ENCODE results near the gene SPATA32. TPM values are rescaled to one million over a fixed set of nuclear protein-coding genes. Genes with fewer than 3 reads are reported as not detected.

SPATA32 gene
- total RNA-seq, 1 donor from 2014 or later = not detected

DNA sequence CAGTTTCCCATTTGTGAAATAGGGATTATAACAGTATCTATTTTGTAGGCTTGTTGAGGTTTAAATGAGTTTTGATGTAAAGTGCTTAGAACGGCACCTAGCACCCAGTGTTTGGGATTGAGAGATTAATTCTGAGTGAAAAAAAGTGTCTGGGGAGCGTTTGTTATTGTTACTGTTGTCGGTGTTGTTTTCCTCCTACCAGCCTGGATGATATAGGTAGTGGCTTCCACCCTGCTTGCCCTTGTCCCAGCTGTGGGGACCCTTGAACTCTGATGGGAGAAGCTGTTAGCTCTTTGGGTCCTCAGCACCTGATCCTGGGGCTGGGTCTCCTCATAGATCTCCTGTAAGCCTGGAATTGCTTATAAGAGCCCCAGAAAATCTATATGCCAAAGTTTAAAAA is 35.3 kb downstream of the SPATA32 start:
- no peak for DNase-seq (ENCODE audit: low spot score)
- H3K27ac Mint-ChIP-seq (ENCODE audit: unreplicated experiment) = no peak overlapping the region
- no peaks in the 10 kb centered on the region for H3K9me3 Mint-ChIP-seq (ENCODE audit: low read depth)
- no peaks in the 10 kb centered on the region for H3K36me3 Mint-ChIP-seq (ENCODE audit: low read depth)
- peaks cover 5% of the 10 kb centered on the region for H3K27me3 Mint-ChIP-seq (ENCODE audit: low read depth)
- TF ChIP-seq, protein P1, sequence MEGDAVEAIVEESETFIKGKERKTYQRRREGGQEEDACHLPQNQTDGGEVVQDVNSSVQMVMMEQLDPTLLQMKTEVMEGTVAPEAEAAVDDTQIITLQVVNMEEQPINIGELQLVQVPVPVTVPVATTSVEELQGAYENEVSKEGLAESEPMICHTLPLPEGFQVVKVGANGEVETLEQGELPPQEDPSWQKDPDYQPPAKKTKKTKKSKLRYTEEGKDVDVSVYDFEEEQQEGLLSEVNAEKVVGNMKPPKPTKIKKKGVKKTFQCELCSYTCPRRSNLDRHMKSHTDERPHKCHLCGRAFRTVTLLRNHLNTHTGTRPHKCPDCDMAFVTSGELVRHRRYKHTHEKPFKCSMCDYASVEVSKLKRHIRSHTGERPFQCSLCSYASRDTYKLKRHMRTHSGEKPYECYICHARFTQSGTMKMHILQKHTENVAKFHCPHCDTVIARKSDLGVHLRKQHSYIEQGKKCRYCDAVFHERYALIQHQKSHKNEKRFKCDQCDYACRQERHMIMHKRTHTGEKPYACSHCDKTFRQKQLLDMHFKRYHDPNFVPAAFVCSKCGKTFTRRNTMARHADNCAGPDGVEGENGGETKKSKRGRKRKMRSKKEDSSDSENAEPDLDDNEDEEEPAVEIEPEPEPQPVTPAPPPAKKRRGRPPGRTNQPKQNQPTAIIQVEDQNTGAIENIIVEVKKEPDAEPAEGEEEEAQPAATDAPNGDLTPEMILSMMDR (IDR thresholded peaks at IDR 0.05) = no peak
- peaks cover 4% of the 10 kb centered on the region for H3K4me1 Mint-ChIP-seq (ENCODE audit: low read depth)
- H3K4me3 Mint-ChIP-seq (ENCODE audit: unreplicated experiment) = no peak overlapping the region

DNA sequence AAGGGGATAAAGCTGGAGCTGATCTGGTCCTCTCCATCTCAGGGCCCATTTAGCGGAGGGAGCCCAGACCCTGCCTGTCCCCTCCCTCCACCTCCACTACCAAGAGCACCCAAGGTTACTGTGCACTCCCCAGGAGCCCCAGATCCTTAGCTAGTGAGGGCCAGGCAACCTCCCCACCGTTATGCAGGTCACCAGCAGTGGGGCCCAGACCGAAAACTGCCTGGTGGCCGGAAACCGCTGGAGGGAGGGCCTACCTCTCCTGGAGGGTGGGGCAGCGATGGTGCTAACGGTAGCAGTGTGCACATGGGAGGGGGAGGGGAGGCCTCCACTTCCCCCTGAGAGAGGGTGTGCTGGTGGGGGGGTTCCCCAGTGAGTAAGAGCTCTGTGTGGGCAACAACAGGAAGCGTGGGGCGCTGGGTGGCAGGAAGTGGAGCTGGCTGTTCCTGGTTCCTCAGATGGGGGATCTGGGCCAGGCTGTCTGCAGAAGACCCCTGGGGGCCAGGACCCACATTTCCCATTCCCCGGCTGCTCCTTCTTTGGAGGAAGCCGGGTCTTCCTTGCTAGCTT is 35.8 kb downstream of the SPATA32 start:
- Mint-ChIP-seq H3K4me3 (ENCODE audit: unreplicated experiment) (no peak overlapping the region), H3K36me3 (ENCODE audit: low read depth) (no peaks in the 10 kb centered on the region), H3K9me3 (ENCODE audit: low read depth) (no peaks in the 10 kb centered on the region), H3K4me1 (ENCODE audit: low read depth) (peaks cover 4% of the 10 kb centered on the region), H3K27me3 (ENCODE audit: low read depth) (peaks cover 5% of the 10 kb centered on the region), H3K27ac (ENCODE audit: unreplicated experiment) (no peak overlapping the region)
- TF ChIP-seq, protein P1 (IDR thresholded peaks at IDR 0.05) = no peak
- no peak for DNase-seq (ENCODE audit: low spot score)

DNA sequence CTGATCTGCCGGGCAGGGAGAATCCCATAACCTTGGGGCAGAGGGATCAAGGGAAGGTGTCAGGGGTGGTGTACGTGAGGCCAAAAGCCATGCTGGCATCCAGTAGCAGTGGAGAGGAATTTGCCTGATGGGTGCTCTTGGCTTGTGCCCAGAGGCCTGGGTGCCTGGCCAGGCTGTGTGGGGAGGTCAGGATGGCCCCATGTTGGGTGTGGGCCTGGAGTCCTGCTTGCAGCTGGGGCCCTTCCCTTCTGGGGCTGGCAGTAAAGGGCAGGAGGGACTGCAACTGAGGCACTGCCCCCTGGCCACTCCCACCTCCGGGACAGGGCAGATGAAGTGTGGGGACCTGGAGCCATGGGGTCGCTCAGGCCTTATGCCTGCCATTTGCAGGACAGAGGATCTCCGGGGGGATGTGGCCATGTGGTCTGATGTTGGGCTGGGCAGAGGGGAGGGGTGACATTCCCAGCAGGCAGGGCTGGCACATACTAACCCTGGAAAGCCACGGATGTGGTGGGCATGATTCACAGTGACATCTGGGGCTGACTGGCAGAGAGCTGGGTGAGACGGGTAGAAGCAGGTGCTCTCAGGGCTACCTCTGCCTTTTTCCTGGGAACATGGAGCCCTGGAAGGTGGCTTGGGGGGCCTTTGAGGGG is 36.7 kb downstream of the SPATA32 start:
- peaks cover 4% of the 10 kb centered on the region for H3K4me1 Mint-ChIP-seq (ENCODE audit: low read depth)
- H3K27me3 Mint-ChIP-seq (ENCODE audit: low read depth) = peaks cover 5% of the 10 kb centered on the region
- H3K4me3 Mint-ChIP-seq (ENCODE audit: unreplicated experiment) = no peak overlapping the region
- TF ChIP-seq, protein P1 (IDR thresholded peaks at IDR 0.05) = no peak
- no peaks in the 10 kb centered on the region for H3K9me3 Mint-ChIP-seq (ENCODE audit: low read depth)
- DNase-seq (ENCODE audit: low spot score) = no peak
- H3K36me3 Mint-ChIP-seq (ENCODE audit: low read depth) = no peaks in the 10 kb centered on the region
- no peak overlapping the region for H3K27ac Mint-ChIP-seq (ENCODE audit: unreplicated experiment)

DNA sequence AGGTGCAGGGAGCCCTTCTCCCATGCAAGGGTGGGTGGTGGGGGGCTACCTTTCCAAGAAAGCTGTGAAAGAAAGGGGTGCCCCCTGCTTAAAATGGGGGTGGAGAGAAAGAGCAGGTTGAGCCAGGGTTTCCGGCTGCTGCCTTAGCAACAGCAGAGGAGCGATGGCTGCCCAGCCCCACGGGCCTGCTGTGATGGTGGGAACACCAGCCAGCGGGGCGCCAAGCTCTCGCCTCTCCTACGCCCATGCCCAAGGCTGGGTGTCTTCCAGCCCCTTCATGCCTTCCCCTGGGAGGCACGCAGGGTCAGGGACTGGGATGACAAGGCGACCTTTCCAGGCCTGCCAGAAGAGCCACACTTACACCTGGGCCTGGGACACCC is 37.2 kb downstream of the SPATA32 start:
- TF ChIP-seq, protein P1 (IDR thresholded peaks at IDR 0.05) = no peak
- no peak overlapping the region for H3K4me3 Mint-ChIP-seq (ENCODE audit: unreplicated experiment)
- no peak overlapping the region for H3K27ac Mint-ChIP-seq (ENCODE audit: unreplicated experiment)
- H3K9me3 Mint-ChIP-seq (ENCODE audit: low read depth) = no peaks in the 10 kb centered on the region
- peaks cover 5% of the 10 kb centered on the region for H3K27me3 Mint-ChIP-seq (ENCODE audit: low read depth)
- peaks cover 4% of the 10 kb centered on the region for H3K4me1 Mint-ChIP-seq (ENCODE audit: low read depth)
- no peaks in the 10 kb centered on the region for H3K36me3 Mint-ChIP-seq (ENCODE audit: low read depth)
- DNase-seq (ENCODE audit: low spot score) = no peak

DNA sequence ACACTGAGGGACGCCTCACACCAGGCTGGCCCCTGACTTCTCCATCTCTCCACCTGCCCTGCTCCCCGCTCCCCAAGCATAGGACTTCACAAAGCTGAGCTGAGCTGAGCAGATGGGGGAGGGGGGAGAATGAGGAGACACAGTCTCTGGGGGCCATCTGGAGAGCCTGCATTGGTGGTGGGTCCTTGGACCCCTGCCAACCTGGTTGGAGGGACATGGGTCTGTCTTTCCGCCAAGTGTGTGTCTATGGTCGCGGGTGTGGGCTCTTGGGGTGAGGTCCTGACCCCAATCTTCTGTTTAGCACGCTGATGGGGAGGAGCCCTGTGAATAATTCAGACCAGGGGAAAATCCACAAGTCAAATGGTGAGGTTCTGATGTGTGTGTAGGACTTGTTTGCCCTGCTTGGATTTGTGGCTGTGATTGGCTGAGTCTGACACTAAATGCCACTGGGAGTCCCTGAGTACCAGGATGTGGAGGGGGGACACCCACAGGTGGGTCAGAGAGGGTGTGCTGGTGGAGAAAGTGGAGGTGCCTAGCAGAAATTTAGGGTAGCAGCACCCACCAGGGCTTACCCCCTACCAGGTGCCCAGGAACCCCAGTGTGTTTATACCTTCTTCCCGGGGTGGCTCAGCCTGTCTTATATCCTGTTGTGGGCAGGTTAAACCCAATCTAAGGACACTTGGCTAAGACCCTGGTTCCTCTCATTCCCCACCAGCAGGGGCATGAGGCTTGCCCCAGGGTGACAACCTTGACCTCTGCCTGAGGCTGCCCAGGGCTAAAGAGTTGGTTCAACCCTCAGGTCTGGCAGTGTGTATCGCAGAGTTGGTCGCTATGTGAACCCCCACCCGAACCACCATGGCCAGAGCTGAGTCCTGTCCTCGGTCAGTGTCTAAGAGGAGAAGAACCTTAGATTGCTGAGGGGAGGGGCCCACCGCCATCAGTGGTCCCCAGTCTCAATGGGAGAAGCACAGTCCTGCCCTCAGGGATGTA is 38.1 kb downstream of the SPATA32 start:
- TF ChIP-seq, protein P1 (IDR thresholded peaks at IDR 0.05) = no peak
- no peak overlapping the region for H3K4me3 Mint-ChIP-seq (ENCODE audit: unreplicated experiment)
- peaks cover 5% of the 10 kb centered on the region for H3K4me1 Mint-ChIP-seq (ENCODE audit: low read depth)
- DNase-seq (ENCODE audit: low spot score) = no peak
- peaks cover 5% of the 10 kb centered on the region for H3K27me3 Mint-ChIP-seq (ENCODE audit: low read depth)
- no peak overlapping the region for H3K27ac Mint-ChIP-seq (ENCODE audit: unreplicated experiment)
- H3K36me3 Mint-ChIP-seq (ENCODE audit: low read depth) = no peaks in the 10 kb centered on the region
- H3K9me3 Mint-ChIP-seq (ENCODE audit: low read depth) = no peaks in the 10 kb centered on the region

Measured in chondrocyte (in vitro differentiated cells).